Osteoblast (primary cell): ENCODE results near the gene RBM28. TPM values are rescaled to one million over a fixed set of nuclear protein-coding genes. Genes with fewer than 3 reads are reported as not detected.

Source experiments
- DNase-seq: peaks from one replicate; pipeline ENCODE4 v3.0.0; 2011; ENCODE audit warnings: low spot score, mixed read lengths; ENCODE audit not compliant: insufficient read length; ENCODE audit errors: missing footprints
- H2AFZ ChIP-seq: 2 replicates; pipeline ENCODE4 v1.6.0; 2011; ENCODE audit warnings: mild to moderate bottlenecking, low read length
- H3K27ac ChIP-seq: 2 replicates; pipeline ENCODE4 v1.5.1; 2011; ENCODE audit warnings: mild to moderate bottlenecking, low read depth, low read length, moderate library complexity
- H3K27me3 ChIP-seq: 2 replicates; pipeline ENCODE4 v1.6.0; 2012; ENCODE audit warnings: mild to moderate bottlenecking, control low read depth, inconsistent platforms, low read length, moderate library complexity; ENCODE audit not compliant: insufficient read depth
- H3K36me3 ChIP-seq: 2 replicates; pipeline ENCODE4 v1.5.1; 2011; ENCODE audit warnings: mild to moderate bottlenecking, low read length, control low read depth, moderate library complexity; ENCODE audit not compliant: insufficient read depth
- H3K4me1 ChIP-seq: 2 replicates; pipeline ENCODE4 v1.5.1; 2011; ENCODE audit warnings: mild to moderate bottlenecking, low read length, control low read depth, moderate library complexity; ENCODE audit not compliant: insufficient read depth
- H3K4me2 ChIP-seq: 2 replicates; pipeline ENCODE4 v1.6.0; 2011; ENCODE audit warnings: mild to moderate bottlenecking, low read length; ENCODE audit not compliant: insufficient read depth
- H3K4me3 ChIP-seq: fragments of 200-600 bp; sonication (generic); 3 replicates; pipeline ENCODE4 v1.5.1; 2012; ENCODE audit warnings: mild to moderate bottlenecking, low read length, inconsistent platforms; ENCODE audit not compliant: insufficient read depth
- H3K79me2 ChIP-seq: 2 replicates; pipeline ENCODE4 v1.6.0; 2012; ENCODE audit warnings: mild to moderate bottlenecking, low read length, control low read depth, inconsistent platforms; ENCODE audit not compliant: insufficient read depth
- H3K9me3 ChIP-seq: 2 replicates; pipeline ENCODE4 v1.5.1; 2011; ENCODE audit warnings: low read depth, low read length, control low read depth
- H4K20me1 ChIP-seq: 2 replicates; pipeline ENCODE4 v1.6.0; 2012; ENCODE audit warnings: mild to moderate bottlenecking, low read length, control low read depth; ENCODE audit not compliant: insufficient read depth
- CTCF ChIP-seq: IDR thresholded peaks from 2 replicates; pipeline ENCODE4 v1.5.1; 2011; ENCODE audit warnings: mild to moderate bottlenecking, low read depth, low read length, moderate library complexity; ENCODE audit errors: extremely low read depth
- total RNA-seq: library from RNA; depleted of rRNA; stranded (reverse); fragments of >200 nt; gene quantifications from 2 replicates; pipeline ENCODE4 v1.2.3, GENCODE V29; 2012

The RBM28 gene
- total RNA-seq, 1 donor: 16.6 TPM

- H4K20me1 ChIP-seq: no peaks in the 10 kb centered on the region
- no peak overlapping the region for H2AFZ ChIP-seq
- H3K4me2 ChIP-seq: no peak overlapping the region
- H3K27me3 ChIP-seq: peaks cover 2% of the 10 kb centered on the region
- TF ChIP-seq CTCF: no peak
- H3K79me2 ChIP-seq: no peaks in the 10 kb centered on the region
- peaks cover 16% of the 10 kb centered on the region for H3K36me3 ChIP-seq
- no peaks in the 10 kb centered on the region for H3K4me1 ChIP-seq
- no peak overlapping the region for H3K4me3 ChIP-seq
- no peak overlapping the region for H3K27ac ChIP-seq
- DNase-seq: peak; percentile 85
- H3K9me3 ChIP-seq: no peaks in the 10 kb centered on the region
Measured at GRCh38 chr7:128390871-128391565, 47.3 kb upstream of the RBM28 start.

GRCh38 chr7:128389618-128390329 lies 46.1 kb upstream of the RBM28 start:
- peak; percentile 80 for DNase-seq
- Histone ChIP-seq H3K4me2 (no peak overlapping the region), H3K9me3 (no peaks in the 10 kb centered on the region), H3K27me3 (peaks cover 2% of the 10 kb centered on the region), H2AFZ (no peak overlapping the region), H3K79me2 (no peaks in the 10 kb centered on the region), H4K20me1 (no peaks in the 10 kb centered on the region), H3K27ac (no peak overlapping the region), H3K4me3 (no peak overlapping the region), H3K4me1 (no peaks in the 10 kb centered on the region), H3K36me3 (peaks cover 6% of the 10 kb centered on the region)
- TF ChIP-seq CTCF: no peak

- Histone ChIP-seq H3K36me3 (no peaks in the 10 kb centered on the region), H2AFZ (no peak overlapping the region), H3K9me3 (no peaks in the 10 kb centered on the region), H3K4me2 (no peak overlapping the region), H3K4me1 (no peaks in the 10 kb centered on the region), H3K79me2 (no peaks in the 10 kb centered on the region), H3K27me3 (peaks cover 2% of the 10 kb centered on the region), H3K4me3 (no peak overlapping the region), H3K27ac (no peak overlapping the region), H4K20me1 (no peaks in the 10 kb centered on the region)
- TF ChIP-seq CTCF: no peak
- peak; percentile 60 for DNase-seq
Measured at GRCh38 chr7:128389085-128389617, 45.4 kb upstream of the RBM28 start.

- H3K4me3 ChIP-seq: no peak overlapping the region
- no peaks in the 10 kb centered on the region for H4K20me1 ChIP-seq
- H3K27me3 ChIP-seq: peaks cover 2% of the 10 kb centered on the region
- H3K27ac ChIP-seq: no peak overlapping the region
- no peak overlapping the region for H2AFZ ChIP-seq
- no peaks in the 10 kb centered on the region for H3K4me1 ChIP-seq
- no peak overlapping the region for H3K4me2 ChIP-seq
- no peak for DNase-seq
- no peaks in the 10 kb centered on the region for H3K79me2 ChIP-seq
- no peaks in the 10 kb centered on the region for H3K9me3 ChIP-seq
- no peak for TF ChIP-seq CTCF
- H3K36me3 ChIP-seq: no peaks in the 10 kb centered on the region
Measured at GRCh38 chr7:128388145-128388485, 44.4 kb upstream of the RBM28 start.
